ENCODE data around the gene EFCAB7.

The EFCAB7 gene, protein sequence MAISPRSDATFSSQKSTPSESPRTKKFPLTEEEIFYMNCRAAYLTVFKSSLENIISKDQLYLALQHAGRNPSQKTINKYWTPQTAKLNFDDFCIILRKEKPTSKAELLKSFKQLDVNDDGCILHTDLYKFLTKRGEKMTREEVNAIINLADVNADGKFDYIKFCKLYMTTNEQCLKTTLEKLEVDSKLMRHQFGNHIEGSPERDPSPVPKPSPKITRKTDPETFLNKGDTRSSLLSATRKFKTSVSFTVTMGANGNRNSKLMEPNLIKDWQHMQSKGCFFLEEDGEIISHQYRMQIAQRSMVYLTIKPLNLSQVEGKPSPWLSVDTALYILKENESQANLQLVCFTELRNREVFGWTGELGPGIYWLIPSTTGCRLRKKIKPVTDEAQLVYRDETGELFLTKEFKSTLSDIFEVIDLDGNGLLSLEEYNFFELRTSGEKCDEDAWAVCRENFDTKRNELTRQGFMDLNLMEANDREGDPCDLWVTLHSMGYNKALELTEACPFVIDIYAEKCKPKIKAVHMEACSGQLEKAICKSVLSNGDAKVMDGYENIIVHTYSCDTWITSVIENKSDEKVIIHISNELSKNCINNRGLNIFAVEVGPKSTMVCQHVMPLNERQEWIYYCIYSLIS

DNA sequence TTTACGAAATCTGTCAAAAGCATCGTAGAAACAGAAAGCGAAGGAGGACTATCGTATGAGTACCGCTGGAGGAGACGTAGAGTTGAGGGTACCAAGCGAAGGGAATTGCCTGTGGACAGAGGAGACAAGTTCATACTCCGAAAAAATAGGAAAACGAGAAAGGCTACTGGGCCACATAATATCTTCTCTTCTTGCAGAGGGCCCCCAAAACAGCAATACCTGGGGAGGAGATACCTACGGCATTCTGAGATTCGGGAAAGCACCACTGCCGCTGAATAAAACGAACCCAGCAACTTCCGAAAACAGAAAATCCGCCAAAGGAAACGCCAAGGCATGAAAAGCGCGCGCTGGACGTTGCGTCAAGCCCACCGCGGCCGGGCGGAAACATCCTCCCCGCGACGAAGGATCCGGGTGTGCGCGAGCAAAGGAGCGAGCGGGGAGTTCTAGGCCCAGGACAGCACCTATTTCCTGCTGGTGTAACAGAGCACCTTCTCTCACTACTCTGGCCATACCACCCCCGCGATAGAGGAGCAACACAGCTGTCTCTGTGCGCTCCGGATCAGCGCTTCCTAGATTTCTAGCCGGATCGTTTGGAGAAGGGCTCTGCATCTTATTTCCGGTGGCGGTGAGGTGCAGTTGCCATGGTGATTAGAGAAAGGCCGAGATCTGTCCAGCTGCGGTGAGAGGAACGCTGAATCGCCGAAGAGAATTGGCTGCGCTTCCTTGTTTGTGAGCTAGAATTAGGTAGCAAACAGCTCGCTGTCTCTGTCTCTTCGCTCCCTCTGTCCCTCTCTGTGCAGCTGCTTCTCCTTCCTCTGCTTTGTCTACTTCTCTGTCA, at the start of gene EFCAB7, which contains the start of gene ITGB3BP:
Gene EFCAB7, plus strand, starts transcription at position 635 of the 838 bp plus-strand sequence. CDS start 2,048 bp downstream, outside the sequence.
Gene ITGB3BP, minus strand, starts transcription at position 335 of the 838 bp plus-strand sequence. Its CDS starts 92 bp downstream, at position 243.
- DNase-seq (ENCODE audit: low spot score) = peak; percentile 93

DNA sequence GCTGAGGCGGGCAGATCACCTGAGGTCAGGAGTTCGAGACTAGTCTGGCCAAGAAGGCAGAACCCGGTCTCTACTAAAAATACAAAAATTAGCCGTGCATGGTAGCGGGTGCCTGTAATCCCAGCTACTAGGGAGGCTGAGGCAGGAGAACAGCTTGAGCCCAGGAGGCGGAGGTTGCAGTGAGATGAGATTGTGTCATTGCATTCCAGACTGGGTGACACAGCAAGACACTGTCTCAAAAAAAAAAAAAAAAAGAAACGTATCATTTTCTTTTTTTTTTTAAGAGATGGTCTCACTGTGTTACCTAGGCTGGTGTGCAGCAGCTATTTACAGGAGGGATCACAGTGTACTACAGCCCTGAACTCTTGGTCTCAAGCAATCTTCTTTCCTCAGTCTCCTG, 47.6 kb upstream of the EFCAB7 start:
- no peak for DNase-seq (ENCODE audit: low spot score)

DNA sequence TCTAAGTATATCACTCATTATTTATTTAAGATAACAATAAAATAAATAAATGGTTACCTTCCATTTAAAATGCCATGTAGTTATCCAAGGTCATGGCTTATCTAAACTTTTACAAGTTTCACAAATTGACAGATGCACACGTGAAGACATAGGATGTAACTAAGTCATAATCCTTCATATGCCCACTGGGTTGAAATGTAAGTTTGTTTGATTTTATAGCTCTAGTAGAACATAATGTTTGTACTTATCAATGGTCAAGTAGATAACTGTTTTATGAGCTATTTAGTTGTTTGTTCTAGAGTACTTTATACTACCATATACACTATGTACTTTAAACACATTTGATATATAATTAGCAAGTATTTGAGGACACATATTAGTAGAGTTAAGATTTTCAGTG, 43.3 kb upstream of the EFCAB7 start:
- no peak for DNase-seq (ENCODE audit: low spot score)

DNA sequence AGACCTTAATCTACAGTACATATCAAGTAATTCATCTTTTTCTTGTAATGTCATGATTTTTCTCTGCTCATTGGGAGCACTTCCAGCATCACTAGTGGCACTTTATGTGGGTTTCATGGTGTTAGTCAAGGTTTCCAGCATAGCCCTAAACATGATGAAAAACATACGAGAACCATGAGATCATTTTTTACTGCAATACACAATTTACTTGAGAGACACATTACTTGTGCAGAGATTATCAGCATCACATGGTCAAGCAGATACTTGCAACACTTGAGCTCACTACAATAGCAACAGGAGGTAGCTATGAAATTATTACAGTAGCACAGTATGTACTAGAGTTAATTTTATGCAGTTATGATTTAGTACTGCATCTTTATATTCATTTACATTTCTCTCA, 36.7 kb upstream of the EFCAB7 start:
- DNase-seq (ENCODE audit: low spot score) = no peak

DNA sequence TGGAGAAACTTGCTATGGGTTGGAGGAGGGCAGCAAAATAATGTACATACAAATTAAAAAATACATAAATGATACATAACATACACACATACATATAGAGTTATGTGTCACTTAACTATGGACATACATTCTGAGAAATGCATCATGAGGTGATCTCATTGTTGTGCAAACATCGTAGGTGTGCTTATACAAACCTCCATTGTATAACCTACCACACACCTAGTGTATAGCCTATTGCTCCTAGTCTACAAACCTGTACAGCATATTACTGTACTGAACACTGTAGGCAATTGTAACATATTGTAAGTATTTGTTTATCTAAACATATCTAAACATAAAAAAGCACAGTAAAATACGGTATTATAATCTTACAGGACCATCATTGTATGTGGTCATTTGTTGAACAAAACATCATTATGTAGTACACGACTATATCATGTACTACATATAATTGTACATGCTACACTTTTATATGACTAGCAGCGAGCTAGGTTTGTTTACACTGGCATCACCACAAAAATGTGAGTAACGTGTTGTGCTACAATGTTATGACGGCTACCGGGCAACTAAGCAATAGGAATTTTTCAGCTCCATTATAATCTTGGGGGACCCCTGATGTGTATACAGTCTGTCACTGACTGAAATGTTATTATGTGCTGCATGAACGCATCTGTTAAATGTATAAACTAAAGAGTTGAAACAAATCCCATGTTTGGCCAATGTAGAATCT, 35.8 kb upstream of the EFCAB7 start:
- DNase-seq (ENCODE audit: low spot score) = no peak

DNA sequence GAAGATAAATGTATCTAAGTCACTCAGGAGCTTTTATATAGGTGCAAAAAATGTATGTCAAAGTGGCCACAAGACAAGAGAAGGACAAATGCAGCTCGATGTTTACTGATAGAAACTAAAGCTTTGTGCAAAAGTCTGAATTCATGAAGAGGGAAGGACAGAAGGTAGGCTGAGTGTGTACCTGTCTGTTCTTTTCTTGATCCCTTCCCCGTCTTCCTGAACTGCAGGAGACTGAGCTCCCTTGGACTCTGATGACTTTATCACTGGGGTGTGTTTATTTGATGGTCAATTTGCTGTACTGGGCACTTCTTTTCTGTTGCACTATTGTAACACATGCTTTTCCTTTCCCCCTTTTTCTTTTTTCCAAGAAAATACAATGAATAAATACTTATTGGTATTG, 25.7 kb upstream of the EFCAB7 start:
- no peak for DNase-seq (ENCODE audit: low spot score)

DNA sequence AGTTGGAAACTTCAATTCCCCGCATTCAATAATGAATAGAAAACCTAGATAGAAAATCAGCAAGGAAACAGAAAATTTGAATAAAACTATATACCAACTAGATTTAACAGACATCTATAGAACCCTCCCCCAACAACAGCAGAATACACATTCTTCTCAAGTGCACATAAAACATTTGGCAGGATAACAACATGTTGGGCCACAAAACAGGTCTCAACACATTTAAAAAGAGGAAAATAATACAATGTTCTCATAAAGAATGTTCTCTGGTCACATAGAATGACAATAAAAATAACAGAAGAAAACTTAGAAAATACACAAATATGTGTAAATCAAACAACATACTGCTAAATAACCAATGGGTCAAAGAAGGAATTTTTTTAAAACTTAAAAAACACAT, 25.2 kb upstream of the EFCAB7 start:
- DNase-seq (ENCODE audit: low spot score) = no peak

DNA sequence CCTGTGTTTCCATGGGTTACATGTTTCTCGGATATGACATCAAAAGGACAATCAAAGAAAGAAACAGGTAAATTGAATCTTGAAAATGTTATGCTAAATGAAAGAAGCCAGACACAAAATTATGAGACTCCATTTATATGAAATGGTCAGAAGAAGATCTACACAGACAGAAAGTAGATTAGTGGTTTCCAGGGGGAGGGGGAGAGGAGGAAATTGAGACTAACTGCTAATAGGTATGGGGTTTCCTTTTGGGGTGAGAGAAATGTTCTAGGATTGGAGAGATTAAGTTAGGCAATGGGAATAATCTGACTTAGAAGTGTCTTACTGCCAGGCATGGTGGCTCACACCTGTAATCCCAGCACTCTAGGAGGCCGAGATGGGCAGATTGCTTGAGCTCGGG, 22.1 kb upstream of the EFCAB7 start:
- DNase-seq (ENCODE audit: low spot score) = no peak

DNA sequence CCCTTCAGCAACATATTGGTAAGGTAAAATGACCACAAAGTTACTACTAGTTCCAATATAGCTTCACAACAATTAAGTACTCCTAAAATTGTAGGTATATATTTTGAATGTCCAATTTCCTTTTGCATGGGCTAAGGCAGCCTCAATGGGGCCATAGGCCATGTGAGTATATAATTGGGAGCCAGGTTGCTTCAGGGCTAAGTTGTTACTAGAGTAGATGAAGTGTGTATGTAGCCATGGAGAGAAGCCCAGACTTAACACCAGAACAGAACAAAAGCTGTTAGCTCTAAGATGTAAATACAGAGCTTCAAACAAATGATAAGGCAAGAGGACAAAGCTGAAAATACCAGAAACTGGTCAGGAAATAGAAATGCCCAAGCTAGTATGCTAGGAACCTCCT, 16.5 kb upstream of the EFCAB7 start:
- no peak for DNase-seq (ENCODE audit: low spot score)

DNA sequence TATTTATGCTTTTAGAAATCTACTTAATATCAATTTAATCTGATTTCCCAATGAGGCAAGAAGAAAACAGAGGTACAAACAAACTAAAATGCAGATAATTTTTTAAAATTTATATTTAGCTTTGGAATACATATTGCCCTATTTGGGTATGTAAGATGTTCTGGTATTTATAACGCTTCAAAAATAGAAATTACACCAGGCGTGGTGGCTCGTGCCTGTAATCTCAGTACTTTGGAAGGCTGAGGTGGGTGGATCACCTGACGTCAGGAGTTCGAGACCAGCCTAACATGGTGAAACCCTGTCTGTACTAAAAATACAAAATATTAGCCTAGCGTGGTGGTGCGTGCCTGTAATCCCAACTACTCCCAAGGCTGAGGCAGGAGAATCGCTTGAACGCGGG, 13.6 kb upstream of the EFCAB7 start:
- DNase-seq (ENCODE audit: low spot score) = no peak

DNA sequence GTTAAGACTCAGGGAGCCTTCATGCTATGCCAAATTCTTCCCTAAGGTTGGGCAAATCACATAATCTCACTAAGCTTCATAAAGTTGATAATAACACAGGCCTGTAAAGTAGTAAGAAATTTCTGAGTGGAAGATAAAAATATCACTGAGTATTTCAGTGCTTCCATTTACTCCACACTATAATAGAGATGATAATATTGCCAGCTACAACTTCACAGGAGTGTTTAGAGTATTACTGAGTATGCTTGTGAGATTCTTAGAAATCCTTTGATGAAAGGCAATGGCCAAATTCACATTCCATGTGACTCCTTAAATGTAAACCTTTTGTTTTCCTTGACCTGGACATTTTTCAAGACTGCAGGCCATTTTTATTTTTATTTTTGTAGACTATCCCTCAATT, 10.7 kb upstream of the EFCAB7 start:
- DNase-seq (ENCODE audit: low spot score) = no peak

DNA sequence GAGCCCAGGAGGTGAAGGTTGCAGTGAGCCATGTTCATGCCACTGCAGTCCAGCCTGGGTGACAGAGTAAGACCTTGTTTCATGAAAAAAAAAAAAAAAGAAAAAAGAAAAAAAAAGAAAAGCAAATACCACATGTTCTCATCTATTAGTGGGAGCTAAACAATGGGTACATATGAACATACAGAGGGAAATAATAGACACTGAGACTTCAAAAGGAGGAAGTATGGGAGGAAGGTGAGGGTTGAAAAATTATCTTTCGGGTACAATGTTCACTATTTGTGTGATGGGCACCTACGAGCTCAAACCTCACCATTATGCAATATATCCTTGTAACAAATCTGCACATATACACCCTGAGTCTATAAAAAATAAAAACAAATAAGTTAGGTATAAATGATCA, 6.7 kb upstream of the EFCAB7 start:
- DNase-seq (ENCODE audit: low spot score) = no peak

DNA sequence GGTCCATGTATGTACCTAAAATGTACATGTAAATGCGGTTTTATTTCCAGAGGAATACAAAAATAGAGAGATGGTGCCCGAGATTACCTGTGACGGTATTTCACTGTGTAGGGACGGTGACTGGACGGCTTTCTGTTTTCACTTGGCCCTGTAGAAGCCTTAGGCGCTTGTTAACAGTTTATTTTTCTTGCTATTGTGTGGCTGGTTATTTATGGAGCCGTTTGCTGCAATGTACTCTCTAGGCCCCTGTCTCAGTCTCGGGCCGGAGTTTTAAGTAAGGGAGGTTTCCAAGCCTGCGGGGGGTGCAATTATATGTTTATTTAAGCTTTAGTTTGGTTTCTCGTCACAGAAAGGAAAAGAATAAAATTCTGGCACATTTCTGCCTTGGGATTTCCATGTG, 413 bp downstream of the EFCAB7 start:
- DNase-seq (ENCODE audit: low spot score) = peak; percentile 20

DNA sequence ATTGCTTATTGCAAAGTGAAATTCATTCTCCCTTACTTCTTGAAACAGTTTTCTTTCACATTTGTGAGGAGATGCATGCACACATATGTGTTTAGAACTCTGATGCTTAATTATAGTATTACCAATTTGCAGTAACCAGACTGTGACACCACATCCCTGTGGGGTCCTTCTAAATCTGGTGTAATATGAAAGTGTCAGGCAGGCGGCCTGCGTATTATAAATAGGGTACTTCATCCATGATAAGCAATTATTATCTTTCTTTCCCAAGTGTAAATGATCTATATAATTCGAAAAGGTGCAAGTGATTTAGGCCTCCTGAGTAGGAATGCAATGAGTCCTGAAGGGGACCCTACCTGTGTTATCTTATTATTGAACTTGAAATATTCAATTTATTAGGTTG, 876 bp downstream of the EFCAB7 start:
- no peak for DNase-seq (ENCODE audit: low spot score)

DNA sequence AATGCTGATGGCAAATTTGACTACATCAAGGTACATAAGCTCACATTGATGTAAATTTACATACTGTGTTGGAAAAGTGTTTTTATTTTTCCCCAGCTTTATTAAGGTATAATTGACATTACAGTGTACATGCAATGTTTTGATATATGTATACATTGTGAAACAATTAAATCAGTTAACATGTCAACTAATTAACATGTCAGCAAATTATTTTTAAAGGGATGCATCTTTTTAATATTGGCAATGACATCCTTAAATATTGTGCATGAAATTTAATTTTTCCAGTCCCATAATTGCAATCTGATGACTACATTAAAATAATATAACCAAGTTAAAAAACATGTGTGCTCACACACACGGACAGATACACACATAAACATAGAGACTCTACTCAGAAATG, 9.4 kb downstream of the EFCAB7 start:
- DNase-seq (ENCODE audit: low spot score) = no peak

DNA sequence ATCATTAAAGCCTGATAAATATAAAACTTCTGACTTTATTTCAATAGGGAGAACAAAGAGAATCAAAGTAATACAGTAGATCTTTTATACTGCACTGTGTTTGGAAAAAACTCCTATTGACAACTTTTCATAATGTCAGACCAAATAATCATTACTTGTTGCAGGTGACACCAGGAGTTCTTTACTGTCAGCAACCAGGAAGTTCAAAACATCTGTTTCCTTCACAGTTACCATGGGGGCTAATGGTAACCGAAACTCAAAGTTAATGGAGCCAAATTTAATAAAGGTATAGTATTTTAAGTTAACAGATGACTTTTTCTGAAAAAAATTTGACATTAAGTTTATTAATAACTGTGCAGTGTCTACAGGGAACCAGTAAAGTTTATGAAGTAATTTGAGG, 10.6 kb downstream of the EFCAB7 start:
- no peak for DNase-seq (ENCODE audit: low spot score)

DNA sequence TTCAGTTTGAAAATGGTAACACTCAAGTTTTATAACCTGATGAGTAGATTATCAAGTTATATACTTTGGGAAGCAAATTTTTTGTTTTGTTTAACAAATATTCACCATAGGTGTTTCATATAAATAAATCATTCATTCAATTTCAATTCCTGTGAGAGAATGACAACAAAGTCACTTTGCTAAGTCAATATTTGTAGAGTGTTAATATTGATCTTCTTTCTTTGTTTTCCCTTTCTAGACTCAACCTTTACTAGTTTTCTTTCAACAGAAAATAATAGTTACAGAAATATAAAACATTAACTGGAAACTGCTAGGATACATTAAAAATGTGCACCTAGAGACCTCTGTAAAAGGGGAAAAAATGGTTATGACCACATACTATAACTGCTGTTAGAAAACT, 11.1 kb downstream of the EFCAB7 start:
- no peak for DNase-seq (ENCODE audit: low spot score)

DNA sequence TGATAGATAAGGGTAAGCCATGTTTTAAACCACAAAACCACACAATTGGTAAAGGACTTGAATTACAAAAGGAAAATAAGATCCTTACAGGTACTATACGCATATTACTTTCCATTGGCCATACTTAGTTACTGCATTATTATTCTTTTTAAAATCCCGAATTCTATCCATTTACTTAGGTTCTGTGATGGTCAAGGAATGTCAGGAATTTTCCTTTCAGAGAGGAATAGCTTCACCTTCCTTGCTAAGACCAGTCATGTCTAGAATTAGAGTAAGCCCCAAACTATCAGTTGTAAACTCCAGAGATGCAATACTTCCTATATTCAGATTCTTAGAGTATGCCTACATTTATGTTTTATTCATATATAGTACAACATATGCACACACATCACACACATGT, 13.7 kb downstream of the EFCAB7 start:
- DNase-seq (ENCODE audit: low spot score) = no peak

DNA sequence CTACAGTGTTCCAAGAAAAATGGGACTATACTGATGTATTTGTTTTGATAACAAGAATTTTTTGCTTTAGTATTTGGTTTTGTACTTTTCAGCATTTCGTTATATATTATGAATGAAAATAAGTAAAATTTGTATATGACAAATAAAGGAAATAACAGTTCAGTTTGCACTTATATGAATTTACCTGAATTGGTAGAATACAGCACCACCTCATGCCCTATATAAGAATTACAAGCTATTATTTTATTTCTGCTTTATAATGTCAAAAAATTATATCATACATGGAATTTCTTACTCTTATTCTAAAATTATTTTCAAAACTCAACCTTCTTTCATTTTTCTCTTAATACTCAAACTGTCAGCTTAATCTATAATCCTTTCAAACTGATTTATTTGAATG, 14.6 kb downstream of the EFCAB7 start:
- DNase-seq (ENCODE audit: low spot score) = no peak

DNA sequence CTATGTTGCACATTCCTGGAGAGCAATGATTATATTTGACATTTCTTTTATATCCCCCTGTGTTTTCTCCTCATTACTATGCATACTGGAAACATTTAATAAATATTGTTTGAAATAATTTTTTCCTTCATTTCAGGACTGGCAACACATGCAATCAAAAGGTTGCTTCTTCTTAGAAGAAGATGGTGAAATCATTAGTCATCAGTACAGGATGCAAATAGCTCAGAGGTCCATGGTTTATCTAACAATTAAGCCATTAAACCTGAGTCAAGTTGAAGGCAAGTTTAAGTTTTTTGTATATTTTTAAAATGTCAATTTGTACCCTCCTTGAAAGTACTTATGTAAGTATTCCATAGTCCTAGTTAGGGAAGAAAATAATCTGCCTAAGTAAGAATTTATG, 22.5 kb downstream of the EFCAB7 start:
- DNase-seq (ENCODE audit: low spot score) = peak; percentile 9

DNA sequence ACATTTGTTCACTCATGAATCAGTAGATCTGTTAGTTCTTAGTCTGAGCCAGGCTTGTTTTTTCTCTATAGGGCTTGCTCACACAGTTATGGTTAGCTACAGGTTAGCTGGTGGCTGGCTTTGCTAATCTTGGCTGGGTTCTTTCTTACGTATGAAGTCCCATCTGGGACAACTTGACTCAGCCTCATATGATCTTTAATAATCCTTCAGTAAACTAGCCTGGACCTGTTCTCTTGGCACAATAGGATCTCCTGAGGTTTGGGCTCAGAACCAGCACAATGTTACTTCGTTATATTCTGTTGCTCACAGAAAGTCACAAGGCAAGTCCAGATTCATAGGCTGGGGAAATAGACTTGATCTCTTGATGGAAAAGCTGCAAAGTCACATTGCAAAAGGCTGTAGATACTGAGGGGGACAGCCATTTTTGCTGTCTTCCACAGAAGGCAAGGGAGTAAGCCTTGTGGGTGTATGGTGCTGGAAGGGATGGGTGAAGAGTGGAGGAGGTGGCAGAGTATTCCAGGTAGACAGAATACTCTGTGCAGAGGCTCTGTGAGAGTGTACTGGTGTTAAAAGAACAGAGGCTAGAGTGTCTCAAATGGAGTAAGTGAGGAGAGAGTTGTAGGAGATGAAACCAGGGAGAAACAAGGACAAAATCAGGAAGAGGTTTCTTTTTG, 24.4 kb downstream of the EFCAB7 start:
- peak; percentile 13 for DNase-seq (ENCODE audit: low spot score)

DNA sequence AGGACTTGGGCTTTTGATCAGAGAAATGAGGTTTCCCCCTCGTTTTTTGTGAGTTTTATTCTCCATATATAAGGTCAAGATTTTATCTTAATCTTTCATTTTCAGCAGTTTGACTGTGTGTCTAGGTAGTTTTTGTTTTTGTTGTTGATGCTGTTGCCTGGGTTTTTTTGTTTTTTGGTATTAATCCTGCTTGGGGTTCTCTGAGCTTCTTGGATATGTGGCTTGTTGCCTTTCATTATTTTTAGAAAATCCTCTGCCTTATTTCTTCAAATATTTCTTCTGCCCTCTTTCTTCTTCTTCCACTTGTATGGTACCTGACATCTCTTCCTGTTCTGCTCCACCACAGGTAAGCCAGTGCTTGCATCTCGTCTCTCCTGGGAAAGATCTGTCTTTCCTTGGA, 25.0 kb downstream of the EFCAB7 start:
- DNase-seq (ENCODE audit: low spot score) = no peak
